ENCODE data around the gene BAK1.
"Not testable (repeated sequence)": the region's sequence is repeated elsewhere in the genome, so short reads cannot be mapped to it uniquely, and the experiment has no call there.

Gene BAK1

GRCh38 chr6:33558801-33559200 is 21.3 kb downstream of the BAK1 start:
- DNase-seq (ENCODE audit: low spot score): no peak
- Histone ChIP-seq H3K9me3 (ENCODE audit: severe bottlenecking) (no peaks in the 10 kb centered on the region), H3K27ac (ENCODE audit: poor library complexity, severe bottlenecking) (peak overlapping the region; percentile 81), H3K4me1 (ENCODE audit: insufficient read depth, poor library complexity, severe bottlenecking) (peaks cover 19% of the 10 kb centered on the region), H3K4me3 (ENCODE audit: severe bottlenecking) (no peak overlapping the region), H3K27me3 (ENCODE audit: insufficient read depth, poor library complexity, severe bottlenecking) (no peaks in the 10 kb centered on the region), H3K36me3 (ENCODE audit: low read depth) (no peaks in the 10 kb centered on the region)
- no peak for TF ChIP-seq CTCF (IDR thresholded peaks at IDR 0.05; ENCODE audit: poor library complexity, severe bottlenecking)
- no peak for ATAC-seq (ENCODE audit: low read depth)

DNA sequence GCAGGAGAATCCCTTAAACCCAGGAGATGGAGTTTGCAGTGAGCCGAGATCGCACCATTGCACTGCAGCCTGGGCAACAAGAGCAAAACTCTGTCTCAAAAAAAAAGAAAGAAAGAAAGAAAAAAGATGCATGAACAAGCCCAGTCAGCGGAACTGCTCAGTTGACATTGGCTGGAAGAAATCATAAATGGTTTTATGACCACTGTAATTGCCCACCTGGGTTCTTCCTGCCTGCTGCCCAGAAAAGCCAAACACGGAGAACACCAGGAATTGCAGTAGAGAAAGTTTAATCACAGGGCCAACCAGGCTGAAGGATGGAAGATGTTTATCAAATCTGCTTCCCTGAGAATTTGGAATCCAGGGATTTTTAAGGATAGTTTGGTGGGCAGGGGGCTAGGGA is 22.7 kb downstream of the BAK1 start:
- Histone ChIP-seq H3K27ac (ENCODE audit: poor library complexity, severe bottlenecking) (peak overlapping the region; percentile 81), H3K27me3 (ENCODE audit: insufficient read depth, poor library complexity, severe bottlenecking) (no peaks in the 10 kb centered on the region), H3K4me3 (ENCODE audit: severe bottlenecking) (no peak overlapping the region), H3K36me3 (ENCODE audit: low read depth) (no peaks in the 10 kb centered on the region), H3K4me1 (ENCODE audit: insufficient read depth, poor library complexity, severe bottlenecking) (peaks cover 28% of the 10 kb centered on the region), H3K9me3 (ENCODE audit: severe bottlenecking) (no peaks in the 10 kb centered on the region)
- TF ChIP-seq CTCF (IDR thresholded peaks at IDR 0.05; ENCODE audit: poor library complexity, severe bottlenecking): no peak
- DNase-seq (ENCODE audit: low spot score) (no peak), ATAC-seq (ENCODE audit: low read depth) (no peak)

DNA sequence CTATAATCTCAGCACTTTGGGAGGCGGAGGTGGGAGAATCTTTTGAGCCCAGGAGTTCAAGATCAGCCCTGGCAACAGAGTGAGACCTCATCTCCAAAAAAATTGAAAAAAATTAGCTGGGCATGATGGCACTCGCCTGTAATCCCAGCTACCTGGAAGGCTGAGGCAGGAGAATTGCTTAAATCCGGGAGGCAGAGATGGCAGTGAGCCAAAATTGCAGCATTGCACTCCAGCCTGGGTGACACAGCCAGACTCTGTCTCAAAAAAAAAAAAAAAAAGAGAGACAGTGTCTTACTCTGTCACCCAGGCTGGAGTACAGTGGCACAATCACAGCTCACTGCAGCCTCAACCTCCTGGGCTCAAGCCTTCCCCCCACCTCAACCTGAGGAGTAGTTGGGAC is 27.2 kb downstream of the BAK1 start:
- not testable (repeated sequence) for H3K27me3 ChIP-seq (ENCODE audit: insufficient read depth, poor library complexity, severe bottlenecking); H3K36me3 ChIP-seq (ENCODE audit: low read depth); DNase-seq (ENCODE audit: low spot score); H3K4me3 ChIP-seq (ENCODE audit: severe bottlenecking); H3K9me3 ChIP-seq (ENCODE audit: severe bottlenecking)
- H3K27ac ChIP-seq (ENCODE audit: poor library complexity, severe bottlenecking): peak overlapping the region; percentile 81
- H3K4me1 ChIP-seq (ENCODE audit: insufficient read depth, poor library complexity, severe bottlenecking): peaks cover 27% of the 10 kb centered on the region
- ATAC-seq (ENCODE audit: low read depth): peak; percentile 40

GRCh38 chr6:33552252-33552651 is 27.8 kb downstream of the BAK1 start:
- H3K4me3 ChIP-seq (ENCODE audit: severe bottlenecking): no peak overlapping the region
- H3K9me3 ChIP-seq (ENCODE audit: severe bottlenecking): no peaks in the 10 kb centered on the region
- no peak for DNase-seq (ENCODE audit: low spot score)
- no peak for ATAC-seq (ENCODE audit: low read depth)
- H3K4me1 ChIP-seq (ENCODE audit: insufficient read depth, poor library complexity, severe bottlenecking): peaks cover 25% of the 10 kb centered on the region
- TF ChIP-seq CTCF (IDR thresholded peaks at IDR 0.05; ENCODE audit: poor library complexity, severe bottlenecking): no peak
- H3K36me3 ChIP-seq (ENCODE audit: low read depth): no peaks in the 10 kb centered on the region
- H3K27ac ChIP-seq (ENCODE audit: poor library complexity, severe bottlenecking): peak overlapping the region; percentile 81
- no peaks in the 10 kb centered on the region for H3K27me3 ChIP-seq (ENCODE audit: insufficient read depth, poor library complexity, severe bottlenecking)

- no peaks in the 10 kb centered on the region for H3K27me3 ChIP-seq (ENCODE audit: insufficient read depth, poor library complexity, severe bottlenecking)
- no peaks in the 10 kb centered on the region for H3K36me3 ChIP-seq (ENCODE audit: low read depth)
- H3K27ac ChIP-seq (ENCODE audit: poor library complexity, severe bottlenecking): peak overlapping the region; percentile 81
- H3K9me3 ChIP-seq (ENCODE audit: severe bottlenecking): no peaks in the 10 kb centered on the region
- no peak overlapping the region for H3K4me3 ChIP-seq (ENCODE audit: severe bottlenecking)
- ATAC-seq (ENCODE audit: low read depth) (no peak), DNase-seq (ENCODE audit: low spot score) (no peak)
- peaks cover 20% of the 10 kb centered on the region for H3K4me1 ChIP-seq (ENCODE audit: insufficient read depth, poor library complexity, severe bottlenecking)
- TF ChIP-seq CTCF (IDR thresholded peaks at IDR 0.05; ENCODE audit: poor library complexity, severe bottlenecking): no peak
These were observed 28.5 kb downstream of the BAK1 start for GRCh38 chr6:33551538-33551937.
